Left colon (tissue), 2 donors: ENCODE results near the gene HEPHL1. TPM values are rescaled to one million over a fixed set of nuclear protein-coding genes. Genes with fewer than 3 reads are reported as not detected.
"Not testable (repeated sequence)": the region's sequence is repeated elsewhere in the genome, so short reads cannot be mapped to it uniquely, and the experiment has no call there.

ENCODE experiments used
- ATAC-seq: fragments of 200-7000 bp; cut with Tn5 transposase; one replicate; pipeline ENCODE4 v1.9.1; 2020; ENCODE audit warnings: mild to moderate bottlenecking, moderate library complexity
- DNase-seq, 2 donors: peaks; one replicate each; pipeline ENCODE4 v3.0.0-alpha.2; 2020
- intact Hi-C, 2 donors: fragments of 100-400 bp; cut with DNase I in 1 of 2; cut with micrococcal nuclease in 1 of 2; formaldehyde crosslinking; loops; one replicate each; pipeline versions ENCODE4 v1.11.2 to v1.14.0; 2022; cut with DNase I, micrococcal nuclease
- total RNA-seq, 2 donors: library from RNA; stranded (reverse); fragmentation: NEBNext Ultra II Directional; extraction: Animal tissue kit (Norgen Biotek cat#: 25700); gene quantifications; one replicate each; pipeline ENCODE4 v1.2.1, GENCODE V29; 2021
- donor health status: DM: no; HTN: no; CAD: no.
- donor health status: DM: yes; HTN: yes; CAD: no.

The HEPHL1 gene
- total RNA-seq, 2 donors from 2014 or later: not detected

GRCh38 chr11:94066901-94067429 lies 45.8 kb downstream of the HEPHL1 start:
- intact Hi-C loops: no loop called here
- DNase-seq: no peak
- ATAC-seq: no peak

GRCh38 chr11:94068764-94069163 lies 47.6 kb downstream of the HEPHL1 start:
- ATAC-seq (no peak), DNase-seq (no peak)
- intact Hi-C loops: no loop called here

- DNase-seq (no peak), ATAC-seq (no peak)
- intact Hi-C loops: no loop called here
These were observed 56.6 kb downstream of the HEPHL1 start for GRCh38 chr11:94077552-94078293.

- ATAC-seq: no peak
- no peak for DNase-seq
These were observed 63.0 kb downstream of the HEPHL1 start for GRCh38 chr11:94084164-94084563.

GRCh38 chr11:94088906-94089305 lies 67.8 kb downstream of the HEPHL1 start:
- no peak for DNase-seq
- ATAC-seq: no peak
- intact Hi-C loops: no loop called here

More at GRCh38 chr11:94084164-94084563, 63.0 kb downstream of the HEPHL1 start:
- intact Hi-C loops: no loop called here

- intact Hi-C loops: no loop called here
- DNase-seq (no peak), ATAC-seq (no peak)
These were observed 68.2 kb downstream of the HEPHL1 start for GRCh38 chr11:94089341-94089740.

- ATAC-seq: no peak
- intact Hi-C loops: no loop called here
- no peak for DNase-seq
These were observed 69.2 kb downstream of the HEPHL1 start for GRCh38 chr11:94090401-94090800.

- no peak for DNase-seq
- no peak for ATAC-seq
- intact Hi-C loops: no loop called here
These were observed 69.9 kb downstream of the HEPHL1 start for GRCh38 chr11:94091091-94091490.

- intact Hi-C loops: no loop called here
- DNase-seq (no peak), ATAC-seq (no peak)
These were observed 79.1 kb downstream of the HEPHL1 start for GRCh38 chr11:94100253-94100652.

GRCh38 chr11:94103471-94103870 lies 82.3 kb downstream of the HEPHL1 start:
- intact Hi-C loops: no loop called here
- peak; percentile 87 for ATAC-seq
- no peak for DNase-seq

GRCh38 chr11:94104734-94105133 lies 83.6 kb downstream of the HEPHL1 start:
- intact Hi-C loops: no loop called here
- DNase-seq (no peak), ATAC-seq (no peak)

- intact Hi-C loops: no loop called here
- no peak for DNase-seq
- ATAC-seq: no peak
These were observed 85.6 kb downstream of the HEPHL1 start for GRCh38 chr11:94106716-94107115.

GRCh38 chr11:94107363-94107762 lies 86.2 kb downstream of the HEPHL1 start:
- ATAC-seq: no peak
- DNase-seq: no peak
- intact Hi-C loops: no loop called here

- intact Hi-C loops: no loop called here
- no peak for DNase-seq
- no peak for ATAC-seq
These were observed 90.1 kb downstream of the HEPHL1 start for GRCh38 chr11:94111241-94111640.

GRCh38 chr11:94111660-94112059 lies 90.5 kb downstream of the HEPHL1 start:
- ATAC-seq (no peak), DNase-seq (no peak)
- intact Hi-C loops: no loop called here

- ATAC-seq (no peak), DNase-seq (no peak)
- intact Hi-C loops: no loop called here
These were observed 91.2 kb downstream of the HEPHL1 start for GRCh38 chr11:94112206-94112953.

GRCh38 chr11:94117197-94117574 lies 96.0 kb downstream of the HEPHL1 start:
- ATAC-seq (no peak), DNase-seq (no peak)
- intact Hi-C loops: no loop called here

- DNase-seq: no peak
- intact Hi-C loops: no loop called here
- ATAC-seq: no peak
These were observed 96.7 kb downstream of the HEPHL1 start for GRCh38 chr11:94117871-94118270.

- intact Hi-C loops, ATAC-seq, DNase-seq: not testable (repeated sequence)
These were observed 98.5 kb downstream of the HEPHL1 start for GRCh38 chr11:94119676-94120075.

- intact Hi-C loops, DNase-seq, ATAC-seq: not testable (repeated sequence)
These were observed 99.4 kb downstream of the HEPHL1 start for GRCh38 chr11:94120516-94120915.
